ENCODE results near the gene YOD1.

The YOD1 gene

DNA sequence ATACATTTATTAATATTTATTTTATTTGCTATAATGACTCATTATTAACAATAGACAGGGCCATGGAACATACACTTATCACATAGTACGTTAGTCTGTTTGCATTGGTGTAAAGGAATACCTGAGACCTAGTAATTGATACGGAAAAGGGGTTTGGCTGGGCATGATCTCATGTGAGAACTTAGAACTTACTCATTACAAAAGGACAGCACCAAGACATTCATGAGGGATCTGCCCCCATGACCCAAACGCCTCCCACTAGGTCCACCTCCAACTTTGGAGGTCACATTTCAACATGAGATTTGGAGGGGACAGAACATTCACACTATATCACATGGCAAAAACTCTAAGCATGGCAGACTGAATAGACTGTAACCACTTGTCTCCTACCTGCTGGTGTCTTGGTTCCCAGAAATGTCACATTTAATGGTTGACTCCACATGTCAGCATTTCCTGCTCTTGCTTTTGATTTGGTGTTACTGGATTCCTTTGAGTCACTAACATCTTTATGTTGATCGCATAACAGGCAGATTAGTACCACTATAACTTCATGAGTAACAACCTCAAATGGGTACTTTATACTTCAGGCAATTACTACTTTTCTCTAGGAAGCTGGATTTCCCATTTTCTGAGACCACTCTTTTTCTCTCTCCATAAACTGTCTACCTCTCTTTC lies 15.0 kb downstream of the YOD1 start:
- no peaks in the 10 kb centered on the region for H3K9me3 ChIP-seq (ENCODE audit: control insufficient read depth in 2 of 2, low read length in 2 of 2)
- H3K27ac ChIP-seq (ENCODE audit: low read depth in 2 of 2, low read length in 2 of 2): no peak overlapping the region
- no peak overlapping the region for H3K9ac ChIP-seq (ENCODE audit: low read depth in 1 of 2, low read length in 2 of 2)
- no peak overlapping the region for H3K4me3 ChIP-seq (ENCODE audit: low read length in 2 of 2)
- peaks cover 0 to 9% of the 10 kb centered on the region in 2 donors for H3K27me3 ChIP-seq (ENCODE audit: control insufficient read depth in 2 of 2, insufficient read depth in 2 of 2, low read length in 2 of 2)
- no peaks in the 10 kb centered on the region for H3K36me3 ChIP-seq (ENCODE audit: control insufficient read depth in 2 of 2, insufficient read depth in 2 of 2, low read length in 2 of 2)
- peaks cover 13 to 25% of the 10 kb centered on the region in 2 donors for H3K4me1 ChIP-seq (ENCODE audit: control insufficient read depth in 2 of 2, insufficient read depth in 2 of 2, low read length in 2 of 2)

DNA sequence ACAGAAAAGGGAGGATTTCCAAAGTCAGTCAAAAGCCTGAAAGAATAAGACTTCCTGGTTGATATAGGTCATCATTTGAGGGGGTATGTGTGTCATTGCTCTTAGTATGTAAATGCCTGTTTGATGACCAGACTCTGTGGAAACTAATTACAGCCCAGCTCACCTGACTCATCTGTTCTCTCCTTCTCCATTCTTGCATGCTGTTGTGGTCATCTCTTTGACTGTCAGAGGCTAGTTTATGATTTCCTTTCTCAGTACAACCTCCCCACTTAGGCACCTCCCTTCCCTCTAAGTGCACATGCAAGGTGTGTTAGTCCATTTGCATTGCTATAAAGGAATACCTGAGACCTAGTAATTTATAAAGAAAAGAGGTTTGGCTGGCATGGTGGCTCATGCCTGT lies 16.0 kb downstream of the YOD1 start:
- Histone ChIP-seq H3K9ac (ENCODE audit: low read depth in 1 of 2, low read length in 2 of 2) (no peak overlapping the region), H3K9me3 (ENCODE audit: control insufficient read depth in 2 of 2, low read length in 2 of 2) (no peaks in the 10 kb centered on the region), H3K27me3 (ENCODE audit: control insufficient read depth in 2 of 2, insufficient read depth in 2 of 2, low read length in 2 of 2) (peaks cover 0 to 9% of the 10 kb centered on the region in 2 donors), H3K4me3 (ENCODE audit: low read length in 2 of 2) (no peak overlapping the region), H3K4me1 (ENCODE audit: control insufficient read depth in 2 of 2, insufficient read depth in 2 of 2, low read length in 2 of 2) (peaks cover 18 to 35% of the 10 kb centered on the region in 2 donors), H3K27ac (ENCODE audit: low read depth in 2 of 2, low read length in 2 of 2) (peak overlapping the region in 1 of 2 donors; percentile 62), H3K36me3 (ENCODE audit: control insufficient read depth in 2 of 2, insufficient read depth in 2 of 2, low read length in 2 of 2) (no peaks in the 10 kb centered on the region)

GRCh38 chr1:207034208-207034607 lies 16.8 kb downstream of the YOD1 start:
- H3K9ac ChIP-seq (ENCODE audit: low read depth in 1 of 2, low read length in 2 of 2): no peak overlapping the region
- no peaks in the 10 kb centered on the region for H3K36me3 ChIP-seq (ENCODE audit: control insufficient read depth in 2 of 2, insufficient read depth in 2 of 2, low read length in 2 of 2)
- H3K4me3 ChIP-seq (ENCODE audit: low read length in 2 of 2): no peak overlapping the region
- H3K4me1 ChIP-seq (ENCODE audit: control insufficient read depth in 2 of 2, insufficient read depth in 2 of 2, low read length in 2 of 2): peaks cover 26 to 42% of the 10 kb centered on the region in 2 donors
- H3K9me3 ChIP-seq (ENCODE audit: control insufficient read depth in 2 of 2, low read length in 2 of 2): no peaks in the 10 kb centered on the region
- peaks cover 0 to 9% of the 10 kb centered on the region in 2 donors for H3K27me3 ChIP-seq (ENCODE audit: control insufficient read depth in 2 of 2, insufficient read depth in 2 of 2, low read length in 2 of 2)
- peak overlapping the region in 1 of 2 donors; percentile 62 for H3K27ac ChIP-seq (ENCODE audit: low read depth in 2 of 2, low read length in 2 of 2)

DNA sequence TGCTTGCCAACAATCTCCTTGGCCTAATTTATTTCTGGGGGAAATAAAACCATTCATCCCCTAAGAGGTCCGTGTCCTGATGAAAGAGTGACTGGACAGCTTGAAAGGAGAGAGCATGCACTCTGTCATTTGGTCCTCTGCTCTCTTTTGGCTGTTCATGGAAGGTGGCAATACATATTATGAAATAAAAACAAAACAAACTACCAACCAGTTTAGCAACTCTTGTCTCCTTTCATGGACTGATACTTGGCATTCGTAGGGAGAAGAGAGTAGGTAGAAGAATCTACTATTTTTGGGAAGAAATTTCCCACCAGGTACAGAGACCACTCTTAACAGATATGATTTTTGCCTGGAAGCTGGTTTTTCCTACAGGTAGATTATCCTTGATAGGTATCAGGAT lies 17.7 kb downstream of the YOD1 start:
- peak overlapping the region; percentile 35 to 54 for H3K9ac ChIP-seq (ENCODE audit: low read depth in 1 of 2, low read length in 2 of 2)
- H3K4me1 ChIP-seq (ENCODE audit: control insufficient read depth in 2 of 2, insufficient read depth in 2 of 2, low read length in 2 of 2): peaks cover 30 to 50% of the 10 kb centered on the region in 2 donors
- peak overlapping the region; percentile 79 to 96 for H3K27ac ChIP-seq (ENCODE audit: low read depth in 2 of 2, low read length in 2 of 2)
- peaks cover 0 to 9% of the 10 kb centered on the region in 2 donors for H3K27me3 ChIP-seq (ENCODE audit: control insufficient read depth in 2 of 2, insufficient read depth in 2 of 2, low read length in 2 of 2)
- no peaks in the 10 kb centered on the region for H3K36me3 ChIP-seq (ENCODE audit: control insufficient read depth in 2 of 2, insufficient read depth in 2 of 2, low read length in 2 of 2)
- peak overlapping the region in 1 of 2 donors; percentile 15 for H3K4me3 ChIP-seq (ENCODE audit: low read length in 2 of 2)
- H3K9me3 ChIP-seq (ENCODE audit: control insufficient read depth in 2 of 2, low read length in 2 of 2): no peaks in the 10 kb centered on the region

GRCh38 chr1:207032528-207033017 lies 18.4 kb downstream of the YOD1 start, which contains the start of gene C1orf116:
TSS of gene C1orf116 (minus strand) at chr1:207032756. CDS start at chr1:207027598, 5,158 bp downstream.
- Histone ChIP-seq H3K27me3 (ENCODE audit: control insufficient read depth in 2 of 2, insufficient read depth in 2 of 2, low read length in 2 of 2) (peaks cover 0 to 9% of the 10 kb centered on the region in 2 donors), H3K27ac (ENCODE audit: low read depth in 2 of 2, low read length in 2 of 2) (peak within 1 kb of the TSS; percentile 95 to 96), H3K9me3 (ENCODE audit: control insufficient read depth in 2 of 2, low read length in 2 of 2) (no peaks in the 10 kb centered on the region), H3K4me3 (ENCODE audit: low read length in 2 of 2) (peak within 1 kb of the TSS; percentile 59 to 82), H3K36me3 (ENCODE audit: control insufficient read depth in 2 of 2, insufficient read depth in 2 of 2, low read length in 2 of 2) (no peaks in the 10 kb centered on the region), H3K4me1 (ENCODE audit: control insufficient read depth in 2 of 2, insufficient read depth in 2 of 2, low read length in 2 of 2) (peaks cover 32 to 58% of the 10 kb centered on the region in 2 donors), H3K9ac (ENCODE audit: low read depth in 1 of 2, low read length in 2 of 2) (peak within 1 kb of the TSS; percentile 75 to 76)

- H3K36me3 ChIP-seq (ENCODE audit: control insufficient read depth in 2 of 2, insufficient read depth in 2 of 2, low read length in 2 of 2): no peaks in the 10 kb centered on the region
- H3K9ac ChIP-seq (ENCODE audit: low read depth in 1 of 2, low read length in 2 of 2): peak overlapping the region; percentile 75 to 76
- H3K4me3 ChIP-seq (ENCODE audit: low read length in 2 of 2): peak overlapping the region; percentile 59 to 82
- peaks cover 0 to 9% of the 10 kb centered on the region in 2 donors for H3K27me3 ChIP-seq (ENCODE audit: control insufficient read depth in 2 of 2, insufficient read depth in 2 of 2, low read length in 2 of 2)
- H3K27ac ChIP-seq (ENCODE audit: low read depth in 2 of 2, low read length in 2 of 2): peak overlapping the region; percentile 95 to 96
- H3K9me3 ChIP-seq (ENCODE audit: control insufficient read depth in 2 of 2, low read length in 2 of 2): no peaks in the 10 kb centered on the region
- H3K4me1 ChIP-seq (ENCODE audit: control insufficient read depth in 2 of 2, insufficient read depth in 2 of 2, low read length in 2 of 2): peaks cover 34 to 60% of the 10 kb centered on the region in 2 donors
These were observed 19.3 kb downstream of the YOD1 start for GRCh38 chr1:207031632-207032264.

DNA sequence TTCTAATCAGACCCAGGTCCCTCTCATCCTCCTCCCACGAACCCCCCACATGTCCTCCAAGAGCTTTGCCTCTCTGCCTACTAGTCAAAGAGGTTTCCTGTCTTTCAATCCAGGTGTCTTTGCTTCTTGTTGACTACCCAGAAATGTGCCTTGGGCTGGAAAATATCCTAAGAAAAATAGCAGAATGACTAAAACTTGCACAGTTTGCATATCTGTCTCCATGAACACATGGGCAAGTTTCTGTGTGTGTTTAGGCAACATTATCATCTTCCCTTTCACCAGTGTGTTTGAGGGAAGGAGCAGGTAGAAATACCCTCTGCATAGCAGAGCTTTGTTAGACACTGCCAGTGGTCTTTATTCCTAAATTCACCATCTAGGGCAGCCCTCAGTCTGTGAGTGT lies 20.0 kb downstream of the YOD1 start:
- Histone ChIP-seq H3K4me1 (ENCODE audit: control insufficient read depth in 2 of 2, insufficient read depth in 2 of 2, low read length in 2 of 2) (peaks cover 34 to 64% of the 10 kb centered on the region in 2 donors), H3K9me3 (ENCODE audit: control insufficient read depth in 2 of 2, low read length in 2 of 2) (no peaks in the 10 kb centered on the region), H3K36me3 (ENCODE audit: control insufficient read depth in 2 of 2, insufficient read depth in 2 of 2, low read length in 2 of 2) (no peaks in the 10 kb centered on the region), H3K27ac (ENCODE audit: low read depth in 2 of 2, low read length in 2 of 2) (peak overlapping the region; percentile 95 to 96), H3K9ac (ENCODE audit: low read depth in 1 of 2, low read length in 2 of 2) (peak overlapping the region; percentile 64 to 76), H3K27me3 (ENCODE audit: control insufficient read depth in 2 of 2, insufficient read depth in 2 of 2, low read length in 2 of 2) (peaks cover 0 to 9% of the 10 kb centered on the region in 2 donors), H3K4me3 (ENCODE audit: low read length in 2 of 2) (peak overlapping the region; percentile 59 to 82)

DNA sequence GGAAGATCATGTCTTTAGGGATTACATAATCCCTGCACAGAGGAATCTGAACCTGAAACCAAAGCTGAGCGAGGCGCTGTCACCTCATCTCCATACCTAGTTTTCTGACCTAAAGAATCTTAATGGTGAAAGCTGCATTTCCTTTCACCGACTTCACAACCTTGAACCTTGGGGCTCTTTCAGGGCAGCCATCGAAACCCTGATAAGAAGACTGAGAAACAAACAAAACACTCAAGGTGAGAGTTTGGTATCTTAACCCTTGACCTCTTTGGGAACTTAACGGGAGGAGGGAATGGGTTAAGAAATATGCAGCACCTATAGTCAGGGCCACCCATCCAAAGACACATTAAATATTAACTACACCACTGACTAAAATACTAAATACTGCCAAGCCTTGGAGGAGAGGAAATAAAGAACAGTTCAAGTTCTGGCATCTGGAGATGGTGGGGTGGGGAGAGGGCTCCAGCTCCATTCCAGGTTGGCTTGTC lies 20.4 kb downstream of the YOD1 start:
- peak overlapping the region; percentile 59 to 82 for H3K4me3 ChIP-seq (ENCODE audit: low read length in 2 of 2)
- peaks cover 34 to 67% of the 10 kb centered on the region in 2 donors for H3K4me1 ChIP-seq (ENCODE audit: control insufficient read depth in 2 of 2, insufficient read depth in 2 of 2, low read length in 2 of 2)
- peak overlapping the region; percentile 95 to 96 for H3K27ac ChIP-seq (ENCODE audit: low read depth in 2 of 2, low read length in 2 of 2)

DNA sequence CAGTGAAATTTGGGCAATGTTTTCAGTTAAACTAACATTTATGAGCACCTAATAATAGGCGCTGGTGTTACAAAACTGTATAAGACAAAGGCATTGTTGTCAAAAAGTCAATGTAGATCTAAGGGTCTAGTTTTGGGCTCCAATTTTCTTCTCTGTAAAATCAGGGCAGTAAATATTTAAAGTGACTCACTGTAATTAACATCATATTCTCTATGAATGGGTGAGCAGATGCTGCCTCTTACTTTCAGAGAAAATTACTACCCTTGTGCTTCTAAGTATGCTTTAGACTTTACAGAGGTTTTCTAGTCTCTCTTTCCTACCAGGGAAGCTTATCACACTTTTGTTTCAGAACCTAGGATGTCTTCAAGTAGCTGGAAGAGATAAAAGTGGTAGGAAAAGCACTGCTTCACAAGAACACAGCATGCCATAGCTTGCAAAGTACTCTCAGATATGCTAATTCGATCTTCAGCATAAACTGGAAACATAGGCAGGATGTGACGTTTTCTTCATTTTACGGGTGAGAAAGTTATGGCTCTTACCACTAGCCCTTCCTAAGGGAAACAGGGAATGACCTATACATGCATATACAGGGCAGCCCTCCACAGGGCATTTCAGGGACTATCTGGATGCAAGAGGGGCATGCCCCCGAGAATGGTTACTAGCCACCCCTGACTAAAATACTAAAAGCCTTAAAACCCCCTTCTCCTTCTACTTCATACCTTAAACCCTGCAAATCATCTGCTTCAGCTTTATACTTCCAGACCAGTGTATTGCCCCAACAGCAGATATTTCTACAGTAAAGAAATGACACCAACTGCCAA lies 21.1 kb downstream of the YOD1 start:
- H3K4me3 ChIP-seq (ENCODE audit: low read length in 2 of 2): peak overlapping the region; percentile 28 to 82
- no peaks in the 10 kb centered on the region for H3K9me3 ChIP-seq (ENCODE audit: control insufficient read depth in 2 of 2, low read length in 2 of 2)
- peaks cover 34 to 72% of the 10 kb centered on the region in 2 donors for H3K4me1 ChIP-seq (ENCODE audit: control insufficient read depth in 2 of 2, insufficient read depth in 2 of 2, low read length in 2 of 2)
- peaks cover 0 to 9% of the 10 kb centered on the region in 2 donors for H3K27me3 ChIP-seq (ENCODE audit: control insufficient read depth in 2 of 2, insufficient read depth in 2 of 2, low read length in 2 of 2)
- H3K9ac ChIP-seq (ENCODE audit: low read depth in 1 of 2, low read length in 2 of 2): peak overlapping the region in 1 of 2 donors; percentile 64
- H3K27ac ChIP-seq (ENCODE audit: low read depth in 2 of 2, low read length in 2 of 2): peak overlapping the region; percentile 95 to 96
- no peaks in the 10 kb centered on the region for H3K36me3 ChIP-seq (ENCODE audit: control insufficient read depth in 2 of 2, insufficient read depth in 2 of 2, low read length in 2 of 2)

More for the DNA sequence above, 20.4 kb downstream of the YOD1 start:
- Histone ChIP-seq H3K9me3 (ENCODE audit: control insufficient read depth in 2 of 2, low read length in 2 of 2) (no peaks in the 10 kb centered on the region), H3K27me3 (ENCODE audit: control insufficient read depth in 2 of 2, insufficient read depth in 2 of 2, low read length in 2 of 2) (peaks cover 0 to 9% of the 10 kb centered on the region in 2 donors), H3K36me3 (ENCODE audit: control insufficient read depth in 2 of 2, insufficient read depth in 2 of 2, low read length in 2 of 2) (no peaks in the 10 kb centered on the region), H3K9ac (ENCODE audit: low read depth in 1 of 2, low read length in 2 of 2) (peak overlapping the region in 1 of 2 donors; percentile 64)

All from mucosa of rectum (tissue), 2 donors.